ENCODE measurements around the gene DUSP14.

GRCh38 chr17:37485938-37486570, 3.6 kb upstream of the DUSP14 start:
- no peak for TF ChIP-seq POLR2A (IDR thresholded peaks at IDR 0.05)
- TF ChIP-seq CTCF (IDR thresholded peaks at IDR 0.05), result no peak
